Activated CD8-positive, alpha-beta memory T cell treated with anti-CD3 and anti-CD28 coated beads, Interleukin-2, amount 50 U/mL, for 1 hour (primary cell): ENCODE measurements around the gene MLF1.
"Not testable (repeated sequence)": the region's sequence is repeated elsewhere in the genome, so short reads cannot be mapped to it uniquely, and the experiment has no call there.

Source experiments
- DNase-seq: peaks from one replicate; pipeline ENCODE4 v3.0.0-alpha.2; 2020; ENCODE audit errors: extremely low read depth

Gene MLF1

DNA sequence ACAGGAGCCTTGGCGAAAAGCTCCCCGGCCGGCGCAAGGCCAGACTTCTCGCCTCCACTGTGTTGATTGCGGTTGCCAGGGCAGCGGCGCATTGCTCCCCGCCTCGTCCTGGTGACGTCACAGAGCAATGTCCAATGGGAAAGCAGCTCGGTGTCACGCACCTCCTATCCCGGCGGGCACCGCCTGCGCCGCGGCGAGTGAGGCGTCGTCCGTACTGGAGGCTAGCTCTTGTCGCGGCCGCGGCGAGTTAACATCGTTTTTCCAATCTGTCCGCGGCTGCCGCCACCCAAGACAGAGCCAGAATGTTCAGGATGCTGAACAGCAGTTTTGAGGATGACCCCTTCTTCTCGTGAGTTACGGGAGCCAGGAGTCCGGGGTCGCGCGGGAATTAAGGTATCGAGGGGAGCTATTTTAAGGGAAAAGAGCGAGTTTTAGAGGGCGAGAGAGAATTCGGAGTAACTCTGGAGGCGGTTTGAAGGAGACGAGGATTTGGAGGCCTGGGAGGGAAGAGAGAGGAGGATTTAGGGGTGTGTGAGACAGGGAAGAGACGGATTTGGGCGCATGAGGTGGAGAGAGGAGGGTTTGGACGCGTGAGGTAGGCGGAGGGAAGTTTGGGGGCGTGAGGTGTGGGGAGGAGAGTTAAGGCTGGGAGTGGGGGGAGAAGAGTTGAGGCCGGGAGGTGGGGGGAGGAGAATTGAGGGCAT, at the start of gene MLF1:
MLF1 (plus strand) TSS at position 196 of the 704 bp plus-strand sequence; CDS start at position 303, 107 bp downstream.
- peak; percentile 51 for DNase-seq

DNA sequence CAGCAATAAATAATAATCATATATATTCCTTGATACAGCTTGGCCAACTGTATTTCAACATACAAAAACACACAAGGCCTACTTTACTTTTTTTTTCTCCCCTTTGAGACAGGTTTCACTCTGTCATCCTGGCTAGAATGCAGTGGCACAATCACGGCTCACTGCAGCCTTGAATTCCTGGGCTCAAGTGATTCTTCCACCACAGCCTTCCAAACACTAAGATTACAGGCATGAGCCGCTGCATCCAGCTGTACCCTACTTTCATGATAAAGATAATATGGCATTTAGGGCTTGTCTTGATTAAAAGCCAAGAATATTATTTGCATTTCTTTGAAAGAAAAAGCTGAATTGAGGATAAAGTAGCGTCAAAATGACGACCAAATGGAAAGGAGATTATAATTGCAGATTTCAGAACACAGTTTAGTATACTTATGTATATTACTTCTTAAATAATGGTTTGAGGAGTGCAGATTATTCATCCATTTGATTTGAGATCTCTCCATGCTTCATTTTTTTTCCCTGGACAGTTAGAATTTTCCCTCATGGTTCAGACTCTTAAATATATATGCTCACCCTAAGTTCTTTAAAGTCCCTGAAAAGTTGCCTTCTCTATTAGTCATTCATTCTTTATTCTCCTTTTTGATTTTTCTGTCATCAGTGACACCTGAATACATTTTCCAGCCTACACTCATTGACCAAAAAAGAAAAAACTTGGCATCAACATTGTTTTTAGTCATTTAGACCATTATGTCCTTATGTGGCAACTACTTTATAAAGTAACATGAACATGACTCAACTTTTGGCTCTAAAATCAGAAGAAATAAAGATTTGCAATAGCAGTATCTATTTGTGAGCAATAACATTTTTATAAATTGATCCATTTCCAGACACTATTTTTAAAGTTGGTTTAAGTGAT, 48.5 kb upstream of the MLF1 start:
- DNase-seq, result no peak

DNA sequence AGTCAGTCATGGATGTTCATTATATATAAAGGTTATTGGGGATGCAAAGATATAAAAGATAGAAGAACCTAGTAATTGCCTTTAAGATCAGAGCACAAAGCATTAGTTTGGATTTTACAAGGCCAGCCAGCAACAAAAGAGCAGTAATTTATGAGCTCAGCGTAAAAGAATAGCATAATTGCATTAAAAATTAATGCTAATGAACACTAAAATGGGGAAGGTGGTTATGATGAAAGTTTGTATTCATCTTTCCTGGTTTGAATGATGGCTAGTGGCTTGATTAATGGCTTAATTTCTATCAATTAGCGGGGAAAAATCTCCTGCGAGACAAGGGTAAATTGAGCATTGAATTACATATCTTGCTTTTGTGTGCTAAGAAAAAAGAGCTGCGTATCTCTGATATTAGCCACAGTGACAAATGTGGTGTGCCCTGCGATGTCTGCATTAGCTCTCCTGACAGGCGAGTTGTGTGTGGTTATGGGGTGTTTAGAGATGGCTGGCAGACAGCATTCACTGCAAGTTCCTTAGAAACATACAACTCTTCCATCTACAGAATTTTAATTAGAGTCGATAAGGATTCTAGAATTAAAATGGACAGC, 42.8 kb upstream of the MLF1 start:
- DNase-seq, result no peak

DNA sequence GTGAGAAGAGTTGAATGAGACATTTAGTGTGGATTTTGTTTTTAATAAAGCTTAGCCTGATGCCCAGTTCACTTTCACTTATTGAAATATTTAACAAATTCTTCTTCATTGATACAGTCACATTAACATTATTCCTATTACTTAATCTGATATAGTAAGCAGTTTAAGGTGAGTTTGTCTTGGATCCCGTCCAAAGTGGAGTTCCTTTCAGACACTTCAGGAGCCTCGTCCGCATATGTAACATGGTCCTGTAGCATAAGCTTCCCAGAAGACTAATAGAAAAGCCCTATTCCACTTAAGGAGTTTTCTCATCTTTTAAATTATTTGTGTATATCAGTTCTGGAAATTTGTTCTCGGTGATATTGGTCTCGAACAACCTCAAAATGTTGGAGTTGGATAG, 39.7 kb upstream of the MLF1 start:
- no peak for DNase-seq

- DNase-seq, result no peak
These were observed 38.8 kb upstream of the MLF1 start for GRCh38 chr3:158532099-158532734.

- no peak for DNase-seq
These were observed 35.1 kb upstream of the MLF1 start for GRCh38 chr3:158535918-158536317.

- DNase-seq, result peak; percentile 4
These were observed 31.5 kb upstream of the MLF1 start for GRCh38 chr3:158539414-158540014.

GRCh38 chr3:158540066-158540465, 30.9 kb upstream of the MLF1 start:
- no peak for DNase-seq

- DNase-seq, result no peak
These were observed 22.3 kb upstream of the MLF1 start for GRCh38 chr3:158548691-158549090.

DNA sequence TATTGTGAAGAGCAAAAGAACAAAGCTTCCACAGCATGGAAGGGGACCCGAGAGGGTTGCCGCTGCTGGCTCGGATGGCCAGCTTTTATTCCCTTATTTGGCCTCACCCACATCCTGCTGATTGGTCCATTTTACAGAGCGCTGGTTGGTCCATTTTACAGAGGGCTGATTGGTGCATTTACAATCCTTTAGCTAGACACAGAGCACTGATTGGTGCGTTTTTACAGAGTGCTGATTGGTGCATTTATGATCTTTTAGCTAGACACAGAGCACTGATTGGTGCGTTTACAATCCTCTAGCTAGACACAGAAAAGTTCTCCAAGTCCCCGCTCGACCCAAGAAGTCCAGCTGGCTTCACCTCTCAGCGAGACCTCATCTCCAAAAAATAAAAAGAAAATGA, 21.1 kb upstream of the MLF1 start:
- not testable (repeated sequence) for DNase-seq

DNA sequence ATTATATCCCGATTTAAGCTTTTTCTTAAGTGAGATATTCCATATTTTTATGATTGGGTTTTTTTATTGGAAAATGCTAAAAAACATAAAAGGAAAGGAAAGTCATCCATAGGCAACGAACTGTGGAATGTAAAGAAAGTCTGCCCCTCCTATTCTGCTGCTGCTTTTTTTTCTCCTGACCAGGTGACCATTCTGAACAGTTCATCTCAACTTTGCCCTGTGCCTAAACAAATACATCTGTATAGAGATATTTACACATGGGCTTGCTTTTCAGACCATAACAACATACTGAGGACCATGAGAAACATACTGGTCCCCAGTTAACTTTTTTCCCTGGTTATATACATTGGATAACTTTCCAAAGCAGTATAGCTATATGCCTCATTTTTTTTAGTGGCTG, 18.9 kb upstream of the MLF1 start:
- no peak for DNase-seq

DNA sequence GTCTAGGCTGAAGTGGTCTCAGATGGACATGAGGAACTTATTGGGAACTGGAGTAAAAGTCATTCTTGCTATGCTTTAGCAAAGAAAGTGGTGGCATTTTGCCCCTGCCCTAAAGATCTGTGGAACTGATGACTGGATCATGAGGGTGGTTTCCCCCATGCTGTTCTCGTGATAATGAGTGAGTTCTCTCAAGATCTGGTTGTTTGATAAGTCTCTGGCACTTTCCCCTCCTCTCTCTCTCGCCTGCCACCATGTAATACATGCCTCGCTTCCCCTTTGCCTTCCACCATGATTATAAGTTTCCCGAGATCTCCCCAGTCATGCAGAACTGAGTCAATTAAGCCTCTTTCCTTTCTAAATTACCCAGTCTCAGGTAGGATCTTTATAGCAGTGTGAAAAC, 11.5 kb upstream of the MLF1 start:
- no peak for DNase-seq

- no peak for DNase-seq
These were observed 10.0 kb upstream of the MLF1 start for GRCh38 chr3:158560979-158561378.

GRCh38 chr3:158562674-158563073, 8.3 kb upstream of the MLF1 start:
- no peak for DNase-seq

- DNase-seq, result no peak
These were observed 7.9 kb upstream of the MLF1 start for GRCh38 chr3:158563076-158563475.

DNA sequence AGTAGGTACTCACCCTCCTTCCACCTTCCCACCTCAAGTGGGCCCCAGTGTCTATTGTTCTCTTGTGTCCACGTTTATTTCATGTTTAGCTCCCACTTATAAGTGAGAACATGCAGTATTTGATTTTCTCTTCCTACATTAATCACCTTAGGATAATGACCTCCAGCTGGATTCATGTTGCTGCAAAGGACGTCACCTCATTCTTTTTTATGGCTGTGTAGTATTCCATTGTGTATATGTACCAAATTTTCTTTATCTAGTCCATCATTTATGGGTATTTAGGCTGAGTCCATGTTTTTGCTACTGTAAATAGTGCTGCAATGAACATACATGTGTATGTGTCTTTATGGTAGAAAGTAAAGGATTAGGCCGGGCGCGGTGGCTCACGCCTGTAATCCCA, 5.9 kb upstream of the MLF1 start:
- no peak for DNase-seq

DNA sequence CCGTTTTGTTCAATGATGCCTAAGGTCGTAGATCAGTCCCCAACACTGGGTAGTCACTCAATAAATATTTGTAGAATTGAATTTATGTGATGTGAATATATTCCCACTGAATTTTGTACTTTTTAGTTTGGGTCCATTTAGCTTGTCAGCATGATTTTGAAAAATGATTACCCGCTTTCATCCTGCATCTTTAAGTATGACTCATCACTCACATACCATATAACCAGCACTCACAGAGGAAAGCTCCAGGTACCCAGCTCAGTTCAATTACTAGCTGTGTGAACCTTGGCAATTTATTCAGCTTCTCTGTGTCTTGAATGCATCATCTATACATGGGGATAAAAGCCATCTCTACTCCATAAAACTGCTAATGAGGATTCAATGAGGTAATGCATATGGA, 2.2 kb upstream of the MLF1 start:
- DNase-seq, result no peak

DNA sequence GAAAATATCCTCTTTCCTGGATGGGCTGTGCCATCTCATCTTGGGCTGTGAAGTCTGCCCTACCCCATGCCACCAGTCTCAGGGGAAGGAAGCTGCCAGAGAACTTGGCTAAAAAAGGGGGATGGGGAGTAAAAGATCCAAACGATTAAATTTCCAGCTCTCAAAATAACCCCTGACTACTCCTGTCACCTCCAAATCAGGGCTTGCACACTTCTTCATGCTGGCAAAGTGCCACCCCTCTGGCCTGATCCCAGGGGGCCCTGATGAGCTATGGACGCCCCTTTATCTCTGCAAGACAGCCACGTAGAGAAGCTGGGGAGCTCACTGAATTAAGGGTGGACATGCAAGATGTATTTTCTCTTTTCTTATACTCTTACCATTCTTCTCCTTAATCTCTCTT, 1.2 kb upstream of the MLF1 start:
- no peak for DNase-seq

- DNase-seq, result no peak
These were observed 1.2 kb downstream of the MLF1 start for GRCh38 chr3:158571969-158572765.

- no peak for DNase-seq
These were observed 1.7 kb downstream of the MLF1 start for GRCh38 chr3:158572766-158573060.

DNA sequence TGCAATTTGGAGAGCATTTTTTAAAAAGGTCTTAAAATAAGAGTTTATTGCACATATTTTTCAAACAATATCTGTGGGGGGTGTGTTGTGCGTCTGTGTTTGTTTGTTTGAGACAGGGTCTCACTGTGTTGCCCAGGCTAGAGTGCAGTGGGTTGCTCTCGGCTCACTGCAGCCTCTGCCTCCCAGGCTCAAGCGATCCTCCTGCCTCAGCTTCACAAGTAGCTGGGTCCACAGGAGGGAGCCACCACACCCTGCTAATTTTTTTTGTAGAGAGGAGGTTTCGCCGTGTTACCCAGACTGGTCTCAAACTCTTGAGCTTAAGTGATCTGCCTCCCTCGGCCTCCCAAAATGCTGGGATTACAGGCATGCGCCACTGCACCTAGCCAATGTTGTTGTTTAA, 2.7 kb downstream of the MLF1 start:
- no peak for DNase-seq
